Mesenteric fat pad (tissue), 1 donor: Measurements from ENCODE around the gene PDZRN3. TPM values are rescaled to one million over a fixed set of nuclear protein-coding genes. Genes with fewer than 3 reads are reported as not detected.
"Not testable (repeated sequence)": the region's sequence is repeated elsewhere in the genome, so short reads cannot be mapped to it uniquely, and the experiment has no call there.

Source experiments
- DNase-seq: peaks from one replicate; pipeline ENCODE4 v3.0.0-alpha.2; 2020; ENCODE audit warnings: low spot score
- total RNA-seq: library from RNA; stranded (reverse); fragmentation: NEBNext Ultra II Directional; extraction: Animal tissue kit (Norgen Biotek cat#: 25700); gene quantifications from one replicate; pipeline ENCODE4 v1.2.1, GENCODE V29; 2021
- donor health status: DM: yes; HTN: yes; CAD: no.

The PDZRN3 gene
- total RNA-seq, 1 donor from 2014 or later = 52.8 TPM

DNA sequence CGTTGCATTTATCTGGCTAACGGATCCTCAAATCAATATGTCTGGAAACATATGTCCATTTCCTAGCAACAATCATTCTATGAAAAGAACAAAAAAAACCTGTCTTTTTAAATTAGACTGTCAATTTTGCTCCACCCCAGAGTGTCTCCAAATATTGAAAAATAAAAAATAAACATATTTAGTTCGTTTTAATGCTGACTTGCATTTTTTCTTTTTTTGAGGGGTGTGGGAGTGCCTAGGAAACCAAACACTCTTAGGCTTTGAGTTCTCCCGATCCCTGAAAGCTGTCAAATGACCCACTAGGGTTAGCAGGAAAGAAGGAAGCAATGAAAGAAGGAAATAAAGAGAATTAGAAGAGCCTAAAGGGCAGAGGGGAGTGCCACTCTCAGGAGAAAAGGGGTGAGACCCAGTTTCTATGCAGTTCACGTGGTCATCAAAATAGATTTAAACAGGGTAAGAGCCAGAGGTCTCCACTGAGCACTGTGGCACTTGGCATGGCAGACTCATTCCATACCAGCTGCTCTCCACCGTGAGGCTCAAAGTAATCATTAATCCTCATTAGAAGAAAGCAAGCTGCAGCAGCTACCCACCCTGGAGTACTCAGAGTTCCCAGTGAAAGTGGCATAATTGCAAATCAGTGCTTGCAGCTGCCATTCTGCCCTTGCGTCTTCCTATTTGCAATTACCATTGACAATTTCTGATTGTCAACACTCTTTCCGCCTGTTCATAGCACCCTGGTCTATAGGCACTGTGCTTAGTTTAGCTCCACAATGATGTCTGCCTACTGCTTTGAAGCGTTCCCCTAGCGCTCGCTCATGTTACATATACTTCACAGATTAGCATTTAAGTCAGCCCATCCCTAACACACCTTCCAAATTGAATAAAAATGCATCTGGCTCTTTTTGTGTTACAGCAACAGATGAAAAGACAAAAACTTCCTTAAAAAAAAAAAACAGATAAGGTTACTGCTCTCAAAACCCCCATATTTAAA lies 32.3 kb downstream of the PDZRN3 start:
- no peak for DNase-seq

DNA sequence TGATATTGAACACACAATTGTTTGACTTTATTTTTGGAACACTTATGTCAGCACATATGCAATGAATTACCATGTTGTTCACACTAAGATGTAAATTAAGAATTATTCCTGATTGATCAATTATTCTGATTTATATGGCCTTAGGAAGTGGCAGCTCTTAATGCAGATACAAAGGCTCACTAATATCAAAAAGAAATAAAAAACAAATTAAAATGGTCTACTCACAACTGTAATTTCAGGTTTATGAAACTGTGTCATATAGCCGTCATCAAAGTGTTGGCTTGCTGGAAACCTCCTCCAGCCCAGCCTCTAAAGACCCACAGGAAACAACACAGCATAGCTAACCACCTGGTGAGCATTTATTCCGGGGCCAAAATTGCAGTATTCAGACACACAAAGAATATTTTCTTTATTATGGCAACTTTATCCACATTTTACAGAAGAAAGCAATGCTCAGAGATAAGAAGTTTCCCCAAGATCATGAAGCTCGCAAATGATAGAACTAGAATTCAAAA lies 33.4 kb downstream of the PDZRN3 start:
- no peak for DNase-seq

DNA sequence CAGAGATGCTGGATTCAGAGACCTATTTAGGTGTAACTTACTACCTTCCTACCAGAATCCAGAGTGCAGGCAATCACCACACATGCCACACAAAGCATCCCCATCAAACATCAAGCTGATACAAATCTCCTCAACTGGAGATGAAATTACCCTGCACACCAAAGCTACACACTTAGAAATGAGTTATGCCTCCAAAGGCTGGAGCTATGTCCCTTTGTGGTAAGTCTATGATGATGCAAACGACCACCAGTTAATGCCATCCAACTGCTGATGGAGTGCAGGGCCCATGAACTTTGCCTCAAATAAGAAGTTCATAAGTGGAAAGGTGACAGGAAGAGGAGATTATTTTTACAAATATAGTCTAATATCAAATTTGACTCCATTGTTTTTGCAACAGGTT lies 38.1 kb downstream of the PDZRN3 start:
- no peak for DNase-seq

DNA sequence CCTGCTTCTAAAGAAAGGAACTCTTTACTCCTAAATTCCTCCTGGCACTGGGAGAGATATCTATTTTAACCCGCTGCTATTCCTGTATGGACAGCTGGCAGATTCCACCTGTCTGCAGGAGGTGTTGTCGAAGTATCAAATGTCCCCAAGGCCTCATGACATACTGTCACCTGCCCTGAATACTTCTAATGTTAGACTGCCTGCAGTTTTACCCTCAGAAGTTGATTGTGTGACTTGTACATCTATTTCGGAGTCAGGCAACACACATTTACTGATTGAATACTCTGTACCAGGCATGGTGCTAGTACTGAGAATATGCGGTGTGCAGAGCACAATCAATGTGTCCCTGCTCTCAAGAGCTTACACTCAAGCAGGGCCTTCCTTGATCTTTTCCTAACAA lies 38.6 kb downstream of the PDZRN3 start:
- no peak for DNase-seq

DNA sequence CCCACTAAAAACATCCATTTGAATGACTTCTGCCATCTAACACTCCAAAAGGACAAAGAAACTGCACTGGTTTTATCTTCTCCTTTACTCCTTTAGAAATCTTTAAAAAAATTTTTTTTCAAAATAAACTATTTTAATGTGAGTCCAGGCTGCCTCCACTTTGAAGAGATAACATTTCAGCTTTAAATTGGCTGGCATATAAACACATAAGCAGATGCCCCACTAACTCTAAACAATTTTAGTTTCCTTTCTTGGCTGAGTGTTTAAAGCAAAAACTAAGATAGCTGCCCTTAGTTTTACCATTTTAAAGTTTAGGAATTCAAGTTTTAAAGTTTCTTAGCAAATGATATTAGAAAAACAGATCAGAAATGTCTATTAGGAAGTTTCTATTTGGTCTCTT lies 39.9 kb downstream of the PDZRN3 start:
- DNase-seq = no peak

DNA sequence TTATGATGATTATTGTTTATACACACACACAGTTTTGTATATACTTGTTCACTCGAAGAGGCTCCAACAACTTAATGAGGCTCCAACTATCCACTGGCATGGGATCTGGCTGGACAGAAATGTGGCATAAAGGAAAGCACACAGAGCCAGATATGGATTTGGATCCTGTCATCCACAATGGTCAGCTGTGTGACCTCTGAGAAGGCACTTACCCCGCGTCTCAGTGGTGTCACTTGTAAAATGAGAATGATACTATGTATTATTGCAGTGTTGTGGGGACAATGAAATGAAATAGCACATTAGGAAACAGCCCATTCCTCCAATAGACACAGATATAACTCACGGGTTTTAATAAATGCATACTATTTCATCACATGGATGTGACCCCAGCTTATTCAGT lies 42.2 kb downstream of the PDZRN3 start:
- no peak for DNase-seq

DNA sequence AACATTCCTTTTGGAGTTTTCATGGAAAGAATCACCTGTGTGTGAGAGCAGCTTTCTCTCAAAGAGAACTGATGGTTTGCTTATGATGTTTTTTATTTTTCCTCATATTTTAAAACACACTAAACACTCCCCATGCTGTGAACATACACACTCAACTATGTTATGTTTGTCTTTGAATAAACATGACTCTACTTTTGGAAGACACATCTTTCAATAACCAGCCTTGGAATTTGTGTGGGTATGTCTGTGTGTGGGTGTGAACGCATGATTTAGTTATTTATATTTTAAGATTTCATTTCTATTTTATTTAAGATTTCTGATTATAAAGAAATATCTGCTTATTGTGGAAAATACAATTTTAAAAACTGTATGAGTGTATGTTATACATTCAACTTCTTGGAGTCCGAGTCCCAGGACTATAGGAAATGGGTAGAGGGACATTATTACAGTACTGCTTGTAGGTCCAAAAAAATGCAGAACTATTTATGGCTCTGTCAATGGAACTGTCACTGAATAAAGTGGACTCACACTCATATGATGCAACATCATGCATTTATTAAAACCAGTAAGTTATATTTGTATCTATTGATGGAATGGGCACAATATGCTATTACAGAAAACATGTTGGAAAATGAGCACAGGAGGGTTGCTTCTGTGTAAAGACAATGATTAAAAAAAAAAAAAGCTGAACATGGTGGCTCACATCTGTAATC lies 43.5 kb downstream of the PDZRN3 start:
- DNase-seq = no peak

DNA sequence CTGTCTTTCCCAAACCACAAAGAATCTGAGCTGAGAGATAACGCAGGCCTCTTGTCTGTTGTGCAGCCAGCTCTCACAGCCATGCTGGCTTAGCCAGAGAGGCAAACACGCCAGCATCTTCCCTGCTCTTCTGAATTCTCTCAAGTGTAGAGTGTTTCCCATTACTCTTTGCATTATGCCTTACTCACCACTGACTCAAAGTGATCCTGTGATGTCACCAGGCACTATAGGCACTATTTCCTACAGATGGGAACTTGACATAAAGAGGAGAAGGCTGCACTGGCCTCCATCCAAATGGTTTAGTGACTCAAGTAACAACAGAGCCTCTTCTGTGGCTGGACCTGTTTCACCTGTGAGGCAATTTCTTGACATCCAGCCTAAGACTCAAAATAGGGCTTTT lies 44.4 kb downstream of the PDZRN3 start:
- no peak for DNase-seq

DNA sequence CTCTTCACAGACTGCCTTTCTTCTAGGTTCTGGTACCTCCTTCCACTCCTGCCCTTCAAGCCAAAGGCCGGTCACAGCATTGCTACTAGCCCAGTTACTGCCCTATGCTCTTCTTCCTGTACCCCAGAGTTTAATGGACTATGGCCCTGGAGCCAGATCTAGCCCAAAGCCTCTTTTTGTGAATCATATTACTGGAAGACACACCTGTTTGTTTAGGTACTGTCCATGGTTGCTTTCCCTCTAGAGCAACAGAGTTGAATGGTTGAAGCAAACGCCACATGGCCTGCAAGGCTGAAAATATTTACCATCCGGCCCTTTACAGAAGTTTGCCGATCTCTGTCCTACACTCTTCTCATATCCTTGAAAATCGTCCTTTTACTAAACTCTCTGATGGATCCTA lies 47.0 kb downstream of the PDZRN3 start:
- no peak for DNase-seq

DNA sequence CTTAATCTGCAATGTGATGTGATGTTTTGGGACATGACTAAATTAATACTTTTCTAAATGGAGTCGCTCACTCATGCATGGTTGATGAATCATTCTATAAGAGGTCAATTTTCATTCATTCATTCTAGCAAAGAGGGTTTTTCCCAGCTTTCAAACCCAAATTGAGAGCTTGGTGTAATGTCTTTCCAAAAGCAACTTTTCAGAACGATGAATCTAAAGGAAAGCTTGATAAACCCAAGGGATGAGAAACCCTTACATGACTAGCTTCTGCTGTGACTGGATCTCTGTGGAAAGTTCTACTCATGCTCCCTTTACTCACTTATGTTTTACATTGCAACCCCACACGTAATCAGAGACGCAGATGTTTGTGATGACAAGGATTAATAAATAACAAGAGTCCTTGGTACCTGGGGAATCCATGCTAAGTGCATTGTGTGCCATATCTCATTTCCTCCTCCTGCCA lies 47.7 kb downstream of the PDZRN3 start:
- no peak for DNase-seq

DNA sequence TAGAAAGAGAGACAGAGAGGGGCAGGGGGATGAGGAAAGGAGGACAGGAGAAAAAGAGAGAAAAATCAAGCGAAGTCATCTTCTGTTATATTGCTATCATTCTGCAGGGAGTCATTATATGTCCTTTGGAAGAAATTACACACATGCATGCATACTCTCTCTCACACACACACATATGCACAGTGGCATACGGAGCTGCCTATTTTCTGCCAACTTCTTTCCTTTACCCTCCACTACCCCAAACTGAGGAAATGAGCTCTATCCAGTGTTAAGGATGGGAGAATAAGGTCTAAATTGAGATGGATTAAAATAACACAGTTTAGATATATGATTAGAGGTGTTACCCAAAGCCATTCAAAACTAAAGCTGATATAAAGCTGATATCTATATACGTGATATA lies 48.8 kb downstream of the PDZRN3 start:
- DNase-seq = no peak

DNA sequence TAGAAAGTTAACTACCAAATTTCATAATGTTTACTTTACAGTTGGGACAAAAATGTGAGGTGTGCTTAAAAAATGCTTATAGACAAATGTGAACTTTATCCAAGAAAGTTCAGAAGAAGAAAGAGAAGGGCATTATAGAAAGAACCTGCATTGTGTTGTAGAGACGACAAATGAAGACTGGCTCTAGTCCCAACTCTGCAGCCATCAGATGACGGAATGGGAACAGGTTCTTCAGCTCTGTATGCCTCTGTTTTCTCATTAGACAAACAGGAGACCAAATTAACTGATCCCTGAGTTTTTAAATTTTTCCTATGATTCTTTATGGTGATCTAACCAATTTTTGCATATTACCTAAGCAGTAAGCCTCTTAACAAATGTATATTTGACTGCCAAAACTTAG lies 49.2 kb downstream of the PDZRN3 start:
- DNase-seq = no peak

DNA sequence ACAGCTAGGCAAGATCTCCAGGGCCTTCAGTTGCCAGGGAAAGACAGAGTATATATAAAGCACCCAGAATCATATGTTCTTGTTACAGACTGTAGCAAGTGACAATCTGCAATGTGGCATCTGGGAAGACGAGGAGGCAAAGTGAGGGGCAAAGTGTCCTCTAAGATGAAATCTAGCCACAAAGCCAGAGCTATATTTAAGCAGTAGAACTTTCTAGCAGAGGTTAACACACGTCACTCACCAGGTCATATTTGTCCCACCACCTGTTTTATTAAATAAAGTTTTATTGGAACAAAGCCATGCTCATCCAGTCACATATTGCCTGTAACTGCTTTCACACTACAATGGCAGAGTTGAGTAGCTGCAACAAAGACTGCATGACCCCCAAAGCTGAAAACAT lies 51.5 kb downstream of the PDZRN3 start:
- DNase-seq = no peak

DNA sequence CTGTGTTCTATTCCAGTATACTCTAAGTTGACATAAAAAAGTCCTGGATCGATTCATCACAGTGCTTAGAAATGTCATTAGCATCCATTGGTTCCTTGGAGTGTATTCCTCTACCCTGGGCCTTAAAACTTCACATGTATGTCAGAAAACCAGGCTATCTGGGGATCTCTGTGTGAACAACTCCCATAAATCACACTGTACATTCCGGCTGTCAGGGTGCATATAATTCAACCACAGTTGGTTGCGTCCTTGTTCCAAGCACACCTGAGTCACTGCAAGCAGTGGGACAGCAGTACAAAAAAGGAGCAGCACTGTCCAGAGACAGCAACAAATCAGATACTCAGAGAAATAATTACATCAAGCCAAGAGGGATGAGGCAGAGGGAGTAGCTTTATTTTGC lies 52.4 kb downstream of the PDZRN3 start:
- DNase-seq = no peak

DNA sequence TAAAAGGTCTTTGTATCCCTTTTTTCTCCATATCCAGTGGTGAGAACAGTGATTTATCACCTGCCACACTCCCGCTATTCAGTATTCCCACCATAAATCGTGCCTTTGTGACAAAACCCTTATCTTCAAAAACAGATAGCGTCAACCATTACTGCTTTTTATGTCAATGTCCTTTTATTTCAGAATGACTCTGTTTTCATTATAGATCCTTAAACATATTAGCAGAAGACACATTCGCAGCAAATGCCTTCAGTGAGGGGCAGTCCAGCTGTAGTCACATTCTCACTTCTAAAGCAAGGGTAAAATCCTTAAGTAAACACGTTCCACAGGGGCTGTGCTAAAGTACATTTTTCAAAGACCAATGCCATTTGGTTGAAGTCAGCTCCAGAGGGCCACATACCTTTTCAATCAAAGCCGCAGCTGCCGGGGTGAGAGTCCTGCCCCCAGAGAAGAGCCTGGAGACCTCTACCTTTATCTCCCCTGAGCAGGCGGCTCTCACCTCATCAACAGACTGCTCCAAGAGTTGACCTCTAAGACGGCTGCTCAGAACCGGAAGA lies 53.4 kb downstream of the PDZRN3 start:
- no peak for DNase-seq

DNA sequence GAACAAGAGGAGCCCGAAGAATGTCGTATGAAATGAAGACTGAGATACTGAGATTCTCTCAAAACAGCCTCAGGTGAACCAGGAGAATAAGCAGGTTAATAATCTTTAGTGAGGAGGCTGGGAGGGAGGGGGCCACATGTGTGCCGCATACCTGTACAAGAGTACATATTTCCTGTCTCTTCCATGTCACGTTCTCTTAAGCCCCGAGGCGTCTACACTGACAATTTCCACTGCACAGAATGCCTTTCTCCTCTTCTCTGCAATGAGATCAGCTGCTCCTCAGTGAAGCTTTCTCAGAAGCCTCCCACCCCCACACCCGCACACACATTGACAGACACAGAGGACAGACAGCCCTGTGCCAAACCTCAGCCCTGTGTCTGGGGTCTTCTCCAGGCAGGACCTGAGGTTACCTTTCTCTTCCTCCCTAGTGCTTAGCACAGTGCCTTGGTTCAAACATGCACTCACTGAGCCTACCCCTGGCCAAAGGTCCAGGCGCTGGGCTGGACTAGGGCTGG lies 55.4 kb downstream of the PDZRN3 start:
- no peak for DNase-seq

DNA sequence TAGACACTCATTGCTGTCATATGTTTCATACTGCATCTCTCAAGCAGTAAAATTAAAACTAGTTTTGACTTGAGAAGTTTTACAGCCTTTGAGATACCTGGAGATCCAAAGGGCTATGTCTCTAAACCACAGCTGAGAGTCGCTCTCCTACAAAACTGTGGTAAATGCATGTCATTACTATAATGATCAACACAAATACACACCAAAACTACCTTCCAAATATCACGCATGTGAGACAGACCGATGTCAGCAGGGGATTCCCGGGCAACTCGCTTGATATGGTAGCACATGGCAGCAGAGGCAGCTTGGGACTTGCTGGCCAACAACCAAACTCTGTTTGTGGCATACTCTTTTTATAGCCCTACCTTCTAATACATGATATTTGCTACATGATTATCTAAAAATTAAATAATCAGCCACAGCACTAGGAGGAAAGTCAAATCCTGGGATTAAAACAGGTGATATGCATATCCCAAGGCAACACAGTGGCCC lies 56.3 kb downstream of the PDZRN3 start:
- DNase-seq = no peak

DNA sequence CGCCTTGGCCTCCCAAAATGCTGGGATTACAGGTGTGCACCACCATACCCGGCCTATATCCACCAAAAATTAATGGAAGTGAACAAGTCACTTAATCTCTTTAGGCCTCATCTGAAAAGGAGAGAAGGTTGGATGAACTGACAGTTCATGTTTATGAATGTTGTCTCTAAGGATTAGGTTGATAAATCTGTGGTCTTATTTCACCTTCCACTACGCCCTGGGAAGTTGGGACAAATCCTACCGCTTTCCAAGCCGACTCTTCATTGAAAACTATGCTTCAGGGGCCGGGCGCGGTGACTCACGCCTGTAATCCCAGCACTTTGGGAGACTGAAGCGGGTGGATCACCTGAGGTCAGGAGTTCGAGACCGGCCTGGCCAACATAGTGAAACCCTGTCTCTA lies 59.4 kb downstream of the PDZRN3 start:
- DNase-seq = not testable (repeated sequence)

DNA sequence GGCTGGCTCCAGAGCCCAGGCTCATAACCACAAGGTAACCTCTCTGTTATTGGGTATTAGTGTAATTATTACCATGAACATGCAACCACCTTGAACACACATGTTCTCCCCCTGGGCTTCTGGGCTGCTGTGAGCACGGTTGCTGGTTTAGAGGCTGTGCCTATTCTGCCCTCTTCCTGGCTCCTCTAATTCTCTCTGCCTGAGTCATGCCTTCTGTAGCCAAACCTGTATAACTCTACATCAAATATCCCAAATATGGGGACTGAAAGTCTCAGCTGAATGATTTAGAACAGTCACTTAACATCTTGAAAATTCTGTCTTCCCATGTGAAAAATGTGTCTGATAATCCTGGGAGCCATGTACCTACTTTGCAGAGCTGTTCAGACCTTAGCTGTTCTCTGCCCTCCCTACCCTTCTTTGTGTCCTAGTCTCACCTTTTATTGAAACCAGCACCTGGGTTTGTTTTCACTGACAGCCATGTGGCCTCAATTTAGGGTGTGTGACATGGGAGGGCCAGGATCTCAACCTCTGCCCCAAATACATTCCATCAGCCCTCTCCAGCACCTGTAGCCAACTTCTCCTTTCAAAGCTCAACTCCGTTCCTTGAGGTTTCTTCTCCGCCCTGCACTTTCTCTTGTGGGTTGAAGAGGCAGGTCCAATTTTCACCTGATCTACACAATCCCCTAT lies 60.7 kb downstream of the PDZRN3 start:
- no peak for DNase-seq

DNA sequence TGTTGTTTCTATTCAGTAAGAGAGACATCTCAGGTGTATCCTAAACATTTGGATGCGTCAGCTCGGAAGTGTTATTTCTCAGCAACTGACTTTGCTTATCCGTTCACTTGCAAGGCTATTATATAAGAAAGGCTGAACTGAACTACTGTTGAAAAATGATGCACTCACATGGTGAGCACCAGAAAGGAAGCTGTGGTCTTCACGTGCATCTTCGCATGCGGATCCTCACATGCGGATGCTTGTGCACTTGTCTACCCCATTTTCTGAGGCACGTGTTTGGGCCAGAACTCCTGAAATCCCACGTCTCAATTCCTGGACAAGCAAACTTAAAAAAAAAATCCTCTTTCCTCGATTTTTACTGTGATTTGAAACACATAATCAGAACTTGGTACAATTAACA lies 63.2 kb downstream of the PDZRN3 start:
- no peak for DNase-seq

DNA sequence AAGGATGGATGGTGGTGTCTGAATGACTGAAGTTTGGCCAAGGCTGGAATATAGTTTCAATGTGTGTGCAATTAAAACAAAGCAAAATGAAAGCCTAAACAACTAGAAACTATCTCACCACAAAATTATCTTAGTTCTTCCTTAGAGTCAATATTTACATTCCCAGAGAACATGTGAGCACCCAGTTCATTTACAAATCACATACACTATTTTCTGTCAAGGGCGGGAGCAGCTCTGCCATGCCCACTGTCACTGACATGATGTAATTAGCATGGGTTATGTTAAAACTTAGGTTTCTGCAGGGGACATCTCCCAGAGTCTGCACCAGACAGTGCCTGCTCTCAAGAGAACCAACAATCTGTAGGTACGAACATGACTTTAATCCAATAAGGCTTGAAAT lies 65.0 kb downstream of the PDZRN3 start:
- no peak for DNase-seq
